Fibroblast of mammary gland (primary cell): Measurements from ENCODE around the gene RPTOR.

ENCODE experiments used
- DNase-seq: peaks from one replicate; pipeline ENCODE4 v3.0.0-alpha.2; 2010; ENCODE audit warnings: low read depth
- H3K4me3 ChIP-seq: 2 replicates; pipeline ENCODE4 v1.5.1; 2011; ENCODE audit warnings: low read depth, mild to moderate bottlenecking, low read length, moderate library complexity; ENCODE audit not compliant: control insufficient read depth
- CTCF ChIP-seq: conservative IDR thresholded peaks from 2 replicates; pipeline ENCODE4 v1.5.1; 2011; ENCODE audit warnings: low read depth, low read length, inconsistent platforms; ENCODE audit not compliant: control insufficient read depth, insufficient read depth

Gene RPTOR

GRCh38 chr17:80910043-80910442 lies 365.4 kb downstream of the RPTOR start:
- TF ChIP-seq CTCF: no peak
- H3K4me3 ChIP-seq: no peak overlapping the region
- no peak for DNase-seq

GRCh38 chr17:80912476-80912875 lies 367.8 kb downstream of the RPTOR start:
- no peak for DNase-seq
- TF ChIP-seq CTCF: no peak
- H3K4me3 ChIP-seq: no peak overlapping the region

DNA sequence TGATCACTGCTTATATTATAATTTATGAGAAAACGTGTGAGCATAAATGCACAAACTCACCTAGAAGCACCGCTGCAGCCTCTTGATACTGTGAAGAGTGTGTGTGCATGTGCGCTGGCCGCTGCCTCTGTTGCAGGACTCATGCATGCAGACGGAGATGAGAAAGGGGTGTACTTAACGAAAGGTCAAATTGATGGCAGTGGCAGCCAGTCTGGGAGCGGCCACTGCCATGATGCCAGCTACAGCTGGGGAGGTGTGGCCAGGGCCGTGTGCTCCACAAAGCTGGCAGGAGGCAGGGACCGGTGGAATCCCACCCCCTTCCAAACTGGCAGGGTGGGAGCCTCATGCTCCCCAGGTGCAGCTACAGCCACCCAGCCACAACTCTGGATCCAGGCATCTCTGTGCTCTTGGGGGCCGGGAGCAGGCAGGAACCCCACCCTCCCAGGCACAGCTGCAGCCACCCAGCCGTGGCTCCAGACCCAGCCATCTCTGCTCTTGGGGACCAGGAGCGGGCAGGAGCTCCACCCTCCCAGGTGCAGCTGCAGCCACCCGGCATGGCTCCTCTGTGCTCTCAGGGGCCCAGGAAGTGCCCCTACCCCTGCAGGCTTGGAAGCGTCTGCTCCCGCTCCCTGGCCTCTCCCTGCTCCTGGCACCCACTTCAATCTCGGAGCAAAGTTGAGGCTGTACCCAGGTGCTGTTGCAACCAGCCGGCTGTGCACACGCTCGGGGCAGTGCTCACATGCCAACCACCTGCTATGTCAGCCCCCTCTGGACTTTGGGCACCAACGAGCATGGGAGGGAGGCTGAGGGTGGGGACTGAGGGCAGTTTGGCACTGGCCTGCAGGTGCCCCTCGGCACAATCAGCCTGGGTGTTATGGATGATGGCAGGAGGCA lies 369.5 kb downstream of the RPTOR start:
- no peak for DNase-seq
- H3K4me3 ChIP-seq: no peak overlapping the region

GRCh38 chr17:80916246-80916645 lies 371.6 kb downstream of the RPTOR start:
- no peak for DNase-seq
- no peak for TF ChIP-seq CTCF
- no peak overlapping the region for H3K4me3 ChIP-seq

More for the DNA sequence above, 369.5 kb downstream of the RPTOR start:
- no peak for TF ChIP-seq CTCF

GRCh38 chr17:80917716-80918560 lies 373.3 kb downstream of the RPTOR start:
- DNase-seq: no peak
- no peak for TF ChIP-seq CTCF
- H3K4me3 ChIP-seq: no peak overlapping the region

- TF ChIP-seq CTCF: no peak
- no peak for DNase-seq
- H3K4me3 ChIP-seq: no peak overlapping the region
These were observed 374.1 kb downstream of the RPTOR start for GRCh38 chr17:80918731-80919130.
